Activated T-cell treated with anti-CD3 and anti-CD28 coated beads, Interleukin-2, amount 50 U/mL, for 24 hours (primary cell): ENCODE data around the gene RPTN.
A peak's percentile ranks its signal among the peaks of the same experiment; 100 is the strongest.

Source experiments
- DNase-seq: peaks from one replicate; pipeline ENCODE4 v3.0.0-alpha.2; 2020
- H3K27ac Mint-ChIP-seq: 2 replicates; pipeline ENCODE4 v1.8.0; 2020; ENCODE audit warnings: mild to moderate bottlenecking, mixed read lengths
- H3K27me3 Mint-ChIP-seq: 2 replicates; pipeline ENCODE4 v1.8.0; 2020; ENCODE audit warnings: mixed read lengths
- H3K36me3 Mint-ChIP-seq: 2 replicates; pipeline ENCODE4 v1.8.0; 2020; ENCODE audit warnings: low read depth, mixed read lengths
- H3K4me1 Mint-ChIP-seq: 2 replicates; pipeline ENCODE4 v1.8.0; 2020; ENCODE audit warnings: low read depth, mixed read lengths
- H3K4me3 Mint-ChIP-seq: 2 replicates; pipeline ENCODE4 v1.8.0; 2020; ENCODE audit warnings: mild to moderate bottlenecking, moderate library complexity, mixed read lengths
- H3K9me3 Mint-ChIP-seq: 2 replicates; pipeline ENCODE4 v1.8.0; 2020; ENCODE audit warnings: mixed read lengths

Gene RPTN

GRCh38 chr1:152110365-152110859 is 48.6 kb downstream of the RPTN start:
- peaks cover under 1% of the 10 kb centered on the region for H3K27me3 Mint-ChIP-seq

DNA sequence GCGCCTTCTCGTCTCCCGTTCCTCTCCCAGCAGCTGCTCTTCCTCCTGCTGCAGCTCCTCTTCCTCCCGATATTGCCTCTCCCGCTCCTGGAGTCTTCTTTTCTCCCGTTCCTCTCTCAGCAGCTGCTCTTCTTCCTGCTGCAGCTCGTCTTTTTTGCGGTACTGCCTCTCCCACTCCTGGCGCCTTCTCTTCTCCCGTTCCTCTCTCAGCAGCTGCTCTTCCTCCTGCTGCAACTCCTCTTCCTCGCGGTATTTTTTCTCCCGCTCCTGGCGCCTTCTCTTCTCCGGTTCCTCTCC is 49.1 kb downstream of the RPTN start:
- no peaks in the 10 kb centered on the region for H3K4me1 Mint-ChIP-seq
- H3K9me3 Mint-ChIP-seq: no peaks in the 10 kb centered on the region

More at GRCh38 chr1:152110365-152110859, 48.6 kb downstream of the RPTN start:
- no peaks in the 10 kb centered on the region for H3K9me3 Mint-ChIP-seq
- no peak overlapping the region for H3K27ac Mint-ChIP-seq
- no peaks in the 10 kb centered on the region for H3K36me3 Mint-ChIP-seq
- H3K4me3 Mint-ChIP-seq: no peak overlapping the region
- H3K4me1 Mint-ChIP-seq: no peaks in the 10 kb centered on the region
- DNase-seq: peak; percentile 56

GRCh38 chr1:152109231-152109997 is 49.6 kb downstream of the RPTN start:
- peak; percentile 37 for DNase-seq
- no peak overlapping the region for H3K27ac Mint-ChIP-seq
- H3K9me3 Mint-ChIP-seq: no peaks in the 10 kb centered on the region
- H3K4me1 Mint-ChIP-seq: no peaks in the 10 kb centered on the region
- H3K4me3 Mint-ChIP-seq: no peak overlapping the region
- H3K36me3 Mint-ChIP-seq: no peaks in the 10 kb centered on the region
- peaks cover 5% of the 10 kb centered on the region for H3K27me3 Mint-ChIP-seq

More for the DNA sequence above, 49.1 kb downstream of the RPTN start:
- no peaks in the 10 kb centered on the region for H3K36me3 Mint-ChIP-seq
- no peak overlapping the region for H3K27ac Mint-ChIP-seq
- H3K4me3 Mint-ChIP-seq: no peak overlapping the region
- DNase-seq: peak; percentile 29
- H3K27me3 Mint-ChIP-seq: peaks cover 5% of the 10 kb centered on the region

DNA sequence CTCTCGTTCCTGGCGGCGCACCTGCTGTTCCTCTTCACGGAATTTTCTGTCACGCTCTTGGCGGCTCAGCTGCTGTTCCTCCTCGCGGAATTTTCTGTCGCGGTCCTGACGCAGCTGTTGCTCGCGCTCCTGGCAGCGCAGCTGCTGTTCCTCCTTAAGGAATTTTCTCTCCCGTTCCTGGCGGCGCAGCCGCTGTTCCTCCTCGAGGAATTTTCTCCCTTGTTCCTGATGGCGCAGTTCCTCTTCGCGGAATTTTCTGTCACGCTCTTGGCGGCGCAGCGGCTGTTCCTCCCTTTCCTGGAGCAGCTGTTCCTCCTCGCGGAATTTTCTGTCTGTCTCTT is 50.2 kb downstream of the RPTN start:
- H3K36me3 Mint-ChIP-seq: no peaks in the 10 kb centered on the region
- no peaks in the 10 kb centered on the region for H3K9me3 Mint-ChIP-seq
- H3K4me1 Mint-ChIP-seq: no peaks in the 10 kb centered on the region
- peaks cover 5% of the 10 kb centered on the region for H3K27me3 Mint-ChIP-seq
- no peak for DNase-seq
- no peak overlapping the region for H3K27ac Mint-ChIP-seq
- no peak overlapping the region for H3K4me3 Mint-ChIP-seq

- no peak overlapping the region for H3K4me3 Mint-ChIP-seq
- H3K36me3 Mint-ChIP-seq: no peaks in the 10 kb centered on the region
- no peaks in the 10 kb centered on the region for H3K4me1 Mint-ChIP-seq
- peak; percentile 30 for DNase-seq
- peak overlapping the region; percentile 9 for H3K27ac Mint-ChIP-seq
- peaks cover 9% of the 10 kb centered on the region for H3K27me3 Mint-ChIP-seq
- H3K9me3 Mint-ChIP-seq: no peaks in the 10 kb centered on the region
Measured at GRCh38 chr1:152107984-152108881, 50.8 kb downstream of the RPTN start.

- Mint-ChIP-seq H3K4me1 (no peaks in the 10 kb centered on the region), H3K9me3 (no peaks in the 10 kb centered on the region), H3K27me3 (peaks cover 15% of the 10 kb centered on the region), H3K36me3 (no peaks in the 10 kb centered on the region), H3K27ac (no peak overlapping the region), H3K4me3 (no peak overlapping the region)
- DNase-seq: peak; percentile 32
Measured at GRCh38 chr1:152107031-152107983, 51.7 kb downstream of the RPTN start.

GRCh38 chr1:152104854-152105253 is 54.2 kb downstream of the RPTN start:
- no peaks in the 10 kb centered on the region for H3K9me3 Mint-ChIP-seq
- no peak overlapping the region for H3K27ac Mint-ChIP-seq
- no peaks in the 10 kb centered on the region for H3K36me3 Mint-ChIP-seq
- H3K4me1 Mint-ChIP-seq: no peaks in the 10 kb centered on the region
- peaks cover 36% of the 10 kb centered on the region for H3K27me3 Mint-ChIP-seq
- H3K4me3 Mint-ChIP-seq: no peak overlapping the region
- no peak for DNase-seq
